ENCODE results near the gene LRMDA. TPM values are rescaled to one million over a fixed set of nuclear protein-coding genes. Genes with fewer than 3 reads are reported as not detected.

Gene LRMDA
- total and polyA plus RNA-seq, 10 of the 15 experiments (the other 5 are each of a cell fraction or from before 2014, with no cell fraction given), result 0.07 to 0.54 (median 0.29) TPM; not detected in 4

- TF ChIP-seq CTCF (IDR thresholded peaks at IDR 0.05 in 2 of 3, conservative IDR thresholded peaks at IDR 0.05 in 1 of 3; ENCODE audit: control insufficient read depth in 2 of 3, extremely low read depth in 1 of 3, insufficient read depth in 1 of 3, low read depth in 3 of 3, low read length in 3 of 3), result no peak
- TF ChIP-seq ELK1 (IDR thresholded peaks at IDR 0.05; ENCODE audit: low read depth, low read length), result no peak
- no peak for TF ChIP-seq WRNIP1 (IDR thresholded peaks at IDR 0.05; ENCODE audit: borderline replicate concordance, low read depth, low read length)
- TF ChIP-seq SUPT20H (IDR thresholded peaks at IDR 0.05; ENCODE audit: borderline replicate concordance, control insufficient read depth, low read depth, low read length), result no peak
- TF ChIP-seq YY1 (IDR thresholded peaks at IDR 0.05; ENCODE audit: low read depth, low read length), result no peak
- no peak for TF ChIP-seq RB1 (IDR thresholded peaks at IDR 0.05; ENCODE audit: borderline replicate concordance)
- no peak for TF ChIP-seq SP1 (IDR thresholded peaks at IDR 0.05; ENCODE audit: low read depth, low read length)
- no peak for TF ChIP-seq POLR2AphosphoS2 (IDR thresholded peaks at IDR 0.05; ENCODE audit: low read depth, low read length)
- TF ChIP-seq IRF3 (IDR thresholded peaks at IDR 0.05), result no peak
- TF ChIP-seq, protein P1, sequence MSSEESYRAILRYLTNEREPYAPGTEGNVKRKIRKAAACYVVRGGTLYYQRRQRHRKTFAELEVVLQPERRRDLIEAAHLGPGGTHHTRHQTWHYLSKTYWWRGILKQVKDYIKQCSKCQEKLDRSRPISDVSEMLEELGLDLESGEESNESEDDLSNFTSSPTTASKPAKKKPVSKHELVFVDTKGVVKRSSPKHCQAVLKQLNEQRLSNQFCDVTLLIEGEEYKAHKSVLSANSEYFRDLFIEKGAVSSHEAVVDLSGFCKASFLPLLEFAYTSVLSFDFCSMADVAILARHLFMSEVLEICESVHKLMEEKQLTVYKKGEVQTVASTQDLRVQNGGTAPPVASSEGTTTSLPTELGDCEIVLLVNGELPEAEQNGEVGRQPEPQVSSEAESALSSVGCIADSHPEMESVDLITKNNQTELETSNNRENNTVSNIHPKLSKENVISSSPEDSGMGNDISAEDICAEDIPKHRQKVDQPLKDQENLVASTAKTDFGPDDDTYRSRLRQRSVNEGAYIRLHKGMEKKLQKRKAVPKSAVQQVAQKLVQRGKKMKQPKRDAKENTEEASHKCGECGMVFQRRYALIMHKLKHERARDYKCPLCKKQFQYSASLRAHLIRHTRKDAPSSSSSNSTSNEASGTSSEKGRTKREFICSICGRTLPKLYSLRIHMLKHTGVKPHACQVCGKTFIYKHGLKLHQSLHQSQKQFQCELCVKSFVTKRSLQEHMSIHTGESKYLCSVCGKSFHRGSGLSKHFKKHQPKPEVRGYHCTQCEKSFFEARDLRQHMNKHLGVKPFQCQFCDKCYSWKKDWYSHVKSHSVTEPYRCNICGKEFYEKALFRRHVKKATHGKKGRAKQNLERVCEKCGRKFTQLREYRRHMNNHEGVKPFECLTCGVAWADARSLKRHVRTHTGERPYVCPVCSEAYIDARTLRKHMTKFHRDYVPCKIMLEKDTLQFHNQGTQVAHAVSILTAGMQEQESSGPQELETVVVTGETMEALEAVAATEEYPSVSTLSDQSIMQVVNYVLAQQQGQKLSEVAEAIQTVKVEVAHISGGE (CRISPR knock-in tag; IDR thresholded peaks at IDR 0.05), result no peak
- no peak for TF ChIP-seq PAX5 (IDR thresholded peaks at IDR 0.05; ENCODE audit: borderline replicate concordance, low read depth, low read length)
- TF ChIP-seq ZBED1 (IDR thresholded peaks at IDR 0.05; ENCODE audit: borderline replicate concordance), result no peak
- no peak for TF ChIP-seq TCF7 (IDR thresholded peaks at IDR 0.05; ENCODE audit: borderline replicate concordance)
These were observed 927.4 kb downstream of the LRMDA start (continued) for GRCh38 chr10:76358743-76359395.

Data from GM12878 (cell line).